ENCODE results near the gene SYT7. TPM values are rescaled to one million over a fixed set of nuclear protein-coding genes. Genes with fewer than 3 reads are reported as not detected.

Gene SYT7
- polyA plus RNA-seq, 1 donor (not counting 4 experiments of a cell fraction or from before 2014, with no cell fraction given) = 2.6 TPM

DNA sequence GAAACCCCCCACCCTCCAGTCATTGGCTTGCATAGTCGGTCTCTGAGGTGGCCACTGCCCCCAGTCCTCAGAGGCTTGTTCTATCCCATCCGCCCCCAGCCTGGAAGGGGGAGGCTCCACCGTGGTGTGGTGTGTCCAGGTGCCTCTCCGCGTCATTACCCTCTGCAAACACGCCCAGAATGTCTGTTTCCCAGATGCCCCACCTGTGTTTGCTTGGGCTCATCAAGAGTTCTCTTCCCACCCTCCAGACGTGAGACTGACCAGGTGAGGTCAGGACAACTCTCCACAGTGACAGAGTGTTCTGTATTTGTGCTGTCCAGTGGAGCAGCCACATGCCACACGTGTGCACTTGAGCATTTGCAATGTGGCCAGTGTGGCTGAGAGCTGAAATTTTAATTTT is 47.5 kb downstream of the SYT7 start:
- Histone ChIP-seq H3K4me2 (ENCODE audit: control insufficient read depth, extremely low read depth, insufficient read depth, low read depth, low read length) (no peak overlapping the region), H4K20me1 (ENCODE audit: control insufficient read depth, extremely low read depth, insufficient read depth, low read length) (no peaks in the 10 kb centered on the region), H2AFZ (ENCODE audit: control insufficient read depth, low read length) (no peak overlapping the region), H3K4me1 (ENCODE audit: control insufficient read depth, extremely low read depth, insufficient read depth, low read length) (no peaks in the 10 kb centered on the region), H3K9ac (ENCODE audit: control insufficient read depth, extremely low read depth, insufficient read depth, low read length) (no peak overlapping the region), H3K79me2 (ENCODE audit: control insufficient read depth, insufficient read depth, low read length) (no peaks in the 10 kb centered on the region), H3K9me3 (ENCODE audit: control insufficient read depth, low read depth, low read length) (no peaks in the 10 kb centered on the region), H3K27ac (ENCODE audit: control insufficient read depth, insufficient read depth, low read length) (no peak overlapping the region), H3K4me3 (ENCODE audit: control insufficient read depth in 2 of 3, extremely low read depth in 1 of 3, insufficient read depth in 2 of 3, low read depth in 1 of 3, low read length in 3 of 3) (no peak overlapping the region), H3K9me1 (ENCODE audit: control insufficient read depth, extremely low read depth, insufficient read depth, low read length) (no peaks in the 10 kb centered on the region), H3K27me3 (ENCODE audit: control insufficient read depth, extremely low read depth, insufficient read depth, low read length) (peaks cover 14% of the 10 kb centered on the region), H3K36me3 (ENCODE audit: control insufficient read depth in 2 of 2, extremely low read depth in 1 of 2, insufficient read depth in 2 of 2, low read length in 2 of 2) (no peaks in the 10 kb centered on the region)
- TF ChIP-seq EZH2 (IDR thresholded peaks at IDR 0.05; ENCODE audit: low read length) = no peak
- TF ChIP-seq, protein P1, sequence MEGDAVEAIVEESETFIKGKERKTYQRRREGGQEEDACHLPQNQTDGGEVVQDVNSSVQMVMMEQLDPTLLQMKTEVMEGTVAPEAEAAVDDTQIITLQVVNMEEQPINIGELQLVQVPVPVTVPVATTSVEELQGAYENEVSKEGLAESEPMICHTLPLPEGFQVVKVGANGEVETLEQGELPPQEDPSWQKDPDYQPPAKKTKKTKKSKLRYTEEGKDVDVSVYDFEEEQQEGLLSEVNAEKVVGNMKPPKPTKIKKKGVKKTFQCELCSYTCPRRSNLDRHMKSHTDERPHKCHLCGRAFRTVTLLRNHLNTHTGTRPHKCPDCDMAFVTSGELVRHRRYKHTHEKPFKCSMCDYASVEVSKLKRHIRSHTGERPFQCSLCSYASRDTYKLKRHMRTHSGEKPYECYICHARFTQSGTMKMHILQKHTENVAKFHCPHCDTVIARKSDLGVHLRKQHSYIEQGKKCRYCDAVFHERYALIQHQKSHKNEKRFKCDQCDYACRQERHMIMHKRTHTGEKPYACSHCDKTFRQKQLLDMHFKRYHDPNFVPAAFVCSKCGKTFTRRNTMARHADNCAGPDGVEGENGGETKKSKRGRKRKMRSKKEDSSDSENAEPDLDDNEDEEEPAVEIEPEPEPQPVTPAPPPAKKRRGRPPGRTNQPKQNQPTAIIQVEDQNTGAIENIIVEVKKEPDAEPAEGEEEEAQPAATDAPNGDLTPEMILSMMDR (optimal IDR thresholded peaks at IDR 0.05 in 1 of 3, IDR thresholded peaks at IDR 0.05 in 1 of 3, conservative IDR thresholded peaks at IDR 0.05 in 1 of 3; ENCODE audit: extremely low read depth in 1 of 3, insufficient read depth in 2 of 3, low read length in 3 of 3) = no peak
- dilution Hi-C loops (cut with MboI; ENCODE audit: extremely low pct_ligation_motif_present, low sequenced_read_pairs) = no loop called here
- FAIRE-seq = no peak
- no peak for DNase-seq (ENCODE audit: low read depth, low spot score)

DNA sequence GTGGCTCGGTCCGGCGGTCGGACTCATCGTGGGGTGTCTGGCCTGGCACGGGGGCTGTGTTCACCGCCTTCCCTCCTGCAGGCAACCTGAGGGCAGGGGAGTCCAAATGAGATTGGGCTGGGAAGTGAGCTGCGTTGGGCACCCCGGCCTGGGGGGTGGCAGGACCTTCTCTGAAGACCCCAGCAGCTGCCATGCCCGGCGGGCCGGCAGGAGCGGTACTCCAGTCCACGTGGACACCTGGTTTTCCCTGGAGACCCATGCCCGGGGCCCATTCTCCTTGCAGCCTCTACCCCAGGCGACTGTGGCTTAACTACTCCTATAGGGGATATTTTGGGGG is 47.9 kb downstream of the SYT7 start:
- FAIRE-seq (no peak), DNase-seq (ENCODE audit: low read depth, low spot score) (no peak)
- dilution Hi-C loops (cut with MboI; ENCODE audit: extremely low pct_ligation_motif_present, low sequenced_read_pairs) = no loop called here
- no peak for TF ChIP-seq EZH2 (IDR thresholded peaks at IDR 0.05; ENCODE audit: low read length)
- TF ChIP-seq, protein P1 (optimal IDR thresholded peaks at IDR 0.05 in 1 of 3, IDR thresholded peaks at IDR 0.05 in 1 of 3, conservative IDR thresholded peaks at IDR 0.05 in 1 of 3; ENCODE audit: extremely low read depth in 1 of 3, insufficient read depth in 2 of 3, low read length in 3 of 3) = no peak
- Histone ChIP-seq H4K20me1 (ENCODE audit: control insufficient read depth, extremely low read depth, insufficient read depth, low read length) (no peaks in the 10 kb centered on the region), H2AFZ (ENCODE audit: control insufficient read depth, low read length) (no peak overlapping the region), H3K4me1 (ENCODE audit: control insufficient read depth, extremely low read depth, insufficient read depth, low read length) (no peaks in the 10 kb centered on the region), H3K4me3 (ENCODE audit: control insufficient read depth in 2 of 3, extremely low read depth in 1 of 3, insufficient read depth in 2 of 3, low read depth in 1 of 3, low read length in 3 of 3) (no peak overlapping the region), H3K9me3 (ENCODE audit: control insufficient read depth, low read depth, low read length) (no peaks in the 10 kb centered on the region), H3K79me2 (ENCODE audit: control insufficient read depth, insufficient read depth, low read length) (no peaks in the 10 kb centered on the region), H3K27ac (ENCODE audit: control insufficient read depth, insufficient read depth, low read length) (no peak overlapping the region), H3K4me2 (ENCODE audit: control insufficient read depth, extremely low read depth, insufficient read depth, low read depth, low read length) (no peak overlapping the region), H3K27me3 (ENCODE audit: control insufficient read depth, extremely low read depth, insufficient read depth, low read length) (peaks cover 14% of the 10 kb centered on the region), H3K36me3 (ENCODE audit: control insufficient read depth in 2 of 2, extremely low read depth in 1 of 2, insufficient read depth in 2 of 2, low read length in 2 of 2) (no peaks in the 10 kb centered on the region), H3K9ac (ENCODE audit: control insufficient read depth, extremely low read depth, insufficient read depth, low read length) (no peak overlapping the region), H3K9me1 (ENCODE audit: control insufficient read depth, extremely low read depth, insufficient read depth, low read length) (no peaks in the 10 kb centered on the region)
